Stimulated activated CD8-positive, alpha-beta memory T cell treated with anti-CD3 and anti-CD28 coated beads, Interleukin-15, amount 100 ng/mL, for 24 hours (primary cell): ENCODE data around the gene ASB16.

Experiments
- DNase-seq: peaks from one replicate; pipeline ENCODE4 v3.0.0-alpha.2; 2020; ENCODE audit warnings: low read depth

The ASB16 gene

GRCh38 chr17:44190481-44190880 is 20.0 kb downstream of the ASB16 start:
- no peak for DNase-seq

- DNase-seq, result no peak
Observed at GRCh38 chr17:44191369-44191768, 20.9 kb downstream of the ASB16 start.

- no peak for DNase-seq
Observed at GRCh38 chr17:44191941-44192496, 21.5 kb downstream of the ASB16 start.

- no peak for DNase-seq
Observed at GRCh38 chr17:44192750-44193149, 22.2 kb downstream of the ASB16 start.

- no peak for DNase-seq
Observed at GRCh38 chr17:44193326-44194084, 23.0 kb downstream of the ASB16 start.

GRCh38 chr17:44197107-44197506 is 26.6 kb downstream of the ASB16 start:
- no peak for DNase-seq

GRCh38 chr17:44197980-44198720 is 27.6 kb downstream of the ASB16 start:
- no peak for DNase-seq

GRCh38 chr17:44198721-44199552 is 28.4 kb downstream of the ASB16 start:
- no peak for DNase-seq

GRCh38 chr17:44199553-44200477 is 29.3 kb downstream of the ASB16 start, which contains the start of gene ATXN7L3:
TSS of gene ATXN7L3 (minus strand) at chr17:44199884. CDS start at chr17:44198070, 1,814 bp downstream.
- peak; percentile 97 for DNase-seq

- DNase-seq, result no peak
Observed at GRCh38 chr17:44200478-44201155, 30.1 kb downstream of the ASB16 start.

- DNase-seq, result no peak
Observed at GRCh38 chr17:44202756-44203155, 32.3 kb downstream of the ASB16 start.

GRCh38 chr17:44203731-44204440 is 33.4 kb downstream of the ASB16 start:
- no peak for DNase-seq

GRCh38 chr17:44204441-44204882 is 34.0 kb downstream of the ASB16 start:
- DNase-seq, result no peak

GRCh38 chr17:44205962-44206824 is 35.7 kb downstream of the ASB16 start:
- DNase-seq, result no peak

- DNase-seq, result no peak
Observed at GRCh38 chr17:44206825-44207155, 36.3 kb downstream of the ASB16 start.

- no peak for DNase-seq
Observed at GRCh38 chr17:44207319-44207718, 36.8 kb downstream of the ASB16 start.

- no peak for DNase-seq
Observed at GRCh38 chr17:44207743-44208142, 37.2 kb downstream of the ASB16 start.

GRCh38 chr17:44209786-44210341 is 39.4 kb downstream of the ASB16 start:
- DNase-seq, result no peak
